Endothelial cell of umbilical vein (primary cell): Measurements from ENCODE around the gene FGD5.

ENCODE experiments used
- EZH2 ChIP-seq: IDR thresholded peaks from 2 replicates; pipeline ENCODE4 v1.6.1; 2012; ENCODE audit warnings: borderline replicate concordance, low read depth, mild to moderate bottlenecking, moderate library complexity, low read length, inconsistent platforms; ENCODE audit not compliant: severe bottlenecking
- FOS ChIP-seq: IDR thresholded peaks from 2 replicates; pipeline ENCODE4 v1.6.1; 2011; ENCODE audit warnings: mild to moderate bottlenecking, low read length, moderate library complexity, borderline replicate concordance; ENCODE audit not compliant: insufficient read depth
- GATA2 ChIP-seq: IDR thresholded peaks from 2 replicates; pipeline ENCODE4 v1.7.0; 2011; ENCODE audit warnings: low read depth, mild to moderate bottlenecking, moderate library complexity, mixed read lengths, low read length; ENCODE audit not compliant: insufficient read length, insufficient read depth
- JUN ChIP-seq: IDR thresholded peaks from 2 replicates; pipeline ENCODE4 v1.6.1; 2011; ENCODE audit warnings: borderline replicate concordance, low read depth; ENCODE audit not compliant: insufficient read length, insufficient read depth
- MYC ChIP-seq: IDR thresholded peaks from one replicate; pipeline ENCODE4 v1.6.1; 2011; ENCODE audit warnings: mild to moderate bottlenecking, low read depth, low read length
- POLR2A ChIP-seq: IDR thresholded peaks from 2 replicates; pipeline ENCODE4 v1.6.1; 2012; ENCODE audit warnings: low read depth, mild to moderate bottlenecking, control low read depth, low read length
- POLR2AphosphoS5 ChIP-seq: IDR thresholded peaks from 2 replicates; pipeline ENCODE4 v1.6.1; 2012; ENCODE audit warnings: low read depth, mild to moderate bottlenecking, control low read depth, low read length, moderate library complexity; ENCODE audit not compliant: insufficient read depth
- TF ChIP-seq, protein P1 (sequence below), 2 donors: IDR thresholded peaks; 1 replicate in 1 of 2; 2 replicates in 1 of 2; pipeline ENCODE4 v1.5.1; 2011; ENCODE audit warnings: low read length in 2 of 2, mild to moderate bottlenecking in 2 of 2, moderate library complexity in 2 of 2, control low read depth in 1 of 2, inconsistent platforms in 1 of 2, low read depth in 1 of 2; ENCODE audit not compliant: insufficient read depth in 1 of 2; ENCODE audit errors: extremely low read depth in 1 of 2
- TF ChIP-seq, protein P2 (sequence below): IDR thresholded peaks from 2 replicates; pipeline ENCODE4 v1.6.1; 2011; ENCODE audit not compliant: insufficient read depth, insufficient read length

DNA sequence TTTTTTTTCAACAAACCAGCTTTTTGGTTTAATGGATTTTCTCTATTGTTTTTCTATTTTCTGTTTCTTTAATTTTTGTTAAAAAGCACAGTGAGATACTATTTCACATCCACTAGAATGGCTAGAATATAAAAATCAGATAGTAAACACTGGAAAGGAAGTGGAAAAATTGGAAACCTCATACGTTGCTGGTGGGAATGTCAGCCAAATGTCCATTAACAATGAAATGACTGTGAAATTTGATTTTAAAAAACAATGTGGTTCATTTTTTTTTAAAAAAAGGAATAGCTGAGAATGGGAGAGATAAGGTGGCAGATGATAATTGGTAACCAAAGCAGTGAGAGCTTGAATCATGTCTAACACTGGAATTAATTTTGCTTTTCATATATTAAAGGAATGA, 148.5 kb downstream of the FGD5 start:
- TF ChIP-seq, protein P1, sequence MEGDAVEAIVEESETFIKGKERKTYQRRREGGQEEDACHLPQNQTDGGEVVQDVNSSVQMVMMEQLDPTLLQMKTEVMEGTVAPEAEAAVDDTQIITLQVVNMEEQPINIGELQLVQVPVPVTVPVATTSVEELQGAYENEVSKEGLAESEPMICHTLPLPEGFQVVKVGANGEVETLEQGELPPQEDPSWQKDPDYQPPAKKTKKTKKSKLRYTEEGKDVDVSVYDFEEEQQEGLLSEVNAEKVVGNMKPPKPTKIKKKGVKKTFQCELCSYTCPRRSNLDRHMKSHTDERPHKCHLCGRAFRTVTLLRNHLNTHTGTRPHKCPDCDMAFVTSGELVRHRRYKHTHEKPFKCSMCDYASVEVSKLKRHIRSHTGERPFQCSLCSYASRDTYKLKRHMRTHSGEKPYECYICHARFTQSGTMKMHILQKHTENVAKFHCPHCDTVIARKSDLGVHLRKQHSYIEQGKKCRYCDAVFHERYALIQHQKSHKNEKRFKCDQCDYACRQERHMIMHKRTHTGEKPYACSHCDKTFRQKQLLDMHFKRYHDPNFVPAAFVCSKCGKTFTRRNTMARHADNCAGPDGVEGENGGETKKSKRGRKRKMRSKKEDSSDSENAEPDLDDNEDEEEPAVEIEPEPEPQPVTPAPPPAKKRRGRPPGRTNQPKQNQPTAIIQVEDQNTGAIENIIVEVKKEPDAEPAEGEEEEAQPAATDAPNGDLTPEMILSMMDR (IDR thresholded peaks at IDR 0.05; ENCODE audit: extremely low read depth in 1 of 2, insufficient read depth in 1 of 2, low read depth in 1 of 2, low read length in 2 of 2): no peak
- TF ChIP-seq EZH2: no peak
- no peak for TF ChIP-seq POLR2A
- no peak for TF ChIP-seq JUN
- no peak for TF ChIP-seq MYC
- TF ChIP-seq POLR2AphosphoS5: no peak
- TF ChIP-seq FOS: no peak
- TF ChIP-seq, protein P2, sequence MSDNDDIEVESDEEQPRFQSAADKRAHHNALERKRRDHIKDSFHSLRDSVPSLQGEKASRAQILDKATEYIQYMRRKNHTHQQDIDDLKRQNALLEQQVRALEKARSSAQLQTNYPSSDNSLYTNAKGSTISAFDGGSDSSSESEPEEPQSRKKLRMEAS: no peak
- TF ChIP-seq GATA2: no peak
